Coronary artery (tissue), 2 donors: ENCODE data around the gene SLC38A11.

Experiments used
- DNase-seq: peaks from one replicate; pipeline ENCODE4 v3.0.0-alpha.2; 2017; ENCODE audit warnings: low spot score
- H3K27ac ChIP-seq, 2 donors: fragments of 200-600 bp; sonication (generic); one replicate each; pipeline ENCODE4 v1.5.1; 2016 to 2019
- H3K4me3 ChIP-seq: fragments of 200-600 bp; sonication (generic); 2 replicates; pipeline ENCODE4 v1.5.1; 2016; ENCODE audit warnings: mild to moderate bottlenecking, moderate library complexity
- TF ChIP-seq, protein P1 (sequence below): fragments of 200-600 bp; sonication (generic); IDR thresholded peaks from one replicate; pipeline ENCODE4 v1.5.1; 2019; ENCODE audit warnings: antibody characterized with exemption

Gene SLC38A11

DNA sequence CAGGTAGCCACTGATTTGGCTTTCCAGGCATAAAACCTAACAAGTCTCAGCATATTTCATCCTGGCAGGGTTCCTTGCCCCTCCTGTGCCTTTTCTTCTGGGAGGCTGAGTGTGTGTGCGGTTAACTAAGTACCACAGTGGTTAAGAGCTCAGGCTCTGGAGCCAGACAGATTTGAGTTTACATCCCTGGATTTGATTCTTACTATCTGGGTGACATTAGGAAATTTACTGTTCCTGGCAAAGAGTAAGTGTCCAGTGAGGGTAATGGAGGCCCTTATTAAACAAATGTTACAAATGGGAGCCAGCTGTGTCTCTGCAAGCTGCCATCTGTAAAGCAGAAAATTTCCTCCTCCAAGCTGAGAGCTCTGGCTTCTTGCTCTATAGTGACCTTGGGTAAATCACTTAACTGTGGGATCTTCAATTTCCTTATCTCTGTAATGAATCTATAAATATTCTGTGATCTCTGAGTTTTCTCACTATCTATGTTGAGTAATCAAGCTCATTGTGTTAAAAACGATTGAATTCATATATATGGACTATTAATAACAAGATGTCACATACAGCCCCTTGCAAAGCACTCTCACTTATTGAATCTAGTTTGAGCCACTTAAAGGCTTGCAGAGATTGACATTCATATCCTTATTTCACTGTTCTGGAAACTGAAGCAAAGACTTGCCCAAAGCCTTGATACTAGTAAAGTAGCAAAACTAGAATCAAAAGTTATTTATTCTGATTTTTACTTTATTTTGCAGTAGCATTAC is 107.2 kb downstream of the SLC38A11 start:
- no peak overlapping the region for H3K4me3 ChIP-seq
- TF ChIP-seq, protein P1, sequence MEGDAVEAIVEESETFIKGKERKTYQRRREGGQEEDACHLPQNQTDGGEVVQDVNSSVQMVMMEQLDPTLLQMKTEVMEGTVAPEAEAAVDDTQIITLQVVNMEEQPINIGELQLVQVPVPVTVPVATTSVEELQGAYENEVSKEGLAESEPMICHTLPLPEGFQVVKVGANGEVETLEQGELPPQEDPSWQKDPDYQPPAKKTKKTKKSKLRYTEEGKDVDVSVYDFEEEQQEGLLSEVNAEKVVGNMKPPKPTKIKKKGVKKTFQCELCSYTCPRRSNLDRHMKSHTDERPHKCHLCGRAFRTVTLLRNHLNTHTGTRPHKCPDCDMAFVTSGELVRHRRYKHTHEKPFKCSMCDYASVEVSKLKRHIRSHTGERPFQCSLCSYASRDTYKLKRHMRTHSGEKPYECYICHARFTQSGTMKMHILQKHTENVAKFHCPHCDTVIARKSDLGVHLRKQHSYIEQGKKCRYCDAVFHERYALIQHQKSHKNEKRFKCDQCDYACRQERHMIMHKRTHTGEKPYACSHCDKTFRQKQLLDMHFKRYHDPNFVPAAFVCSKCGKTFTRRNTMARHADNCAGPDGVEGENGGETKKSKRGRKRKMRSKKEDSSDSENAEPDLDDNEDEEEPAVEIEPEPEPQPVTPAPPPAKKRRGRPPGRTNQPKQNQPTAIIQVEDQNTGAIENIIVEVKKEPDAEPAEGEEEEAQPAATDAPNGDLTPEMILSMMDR: no peak
- no peak overlapping the region for H3K27ac ChIP-seq
- no peak for DNase-seq

DNA sequence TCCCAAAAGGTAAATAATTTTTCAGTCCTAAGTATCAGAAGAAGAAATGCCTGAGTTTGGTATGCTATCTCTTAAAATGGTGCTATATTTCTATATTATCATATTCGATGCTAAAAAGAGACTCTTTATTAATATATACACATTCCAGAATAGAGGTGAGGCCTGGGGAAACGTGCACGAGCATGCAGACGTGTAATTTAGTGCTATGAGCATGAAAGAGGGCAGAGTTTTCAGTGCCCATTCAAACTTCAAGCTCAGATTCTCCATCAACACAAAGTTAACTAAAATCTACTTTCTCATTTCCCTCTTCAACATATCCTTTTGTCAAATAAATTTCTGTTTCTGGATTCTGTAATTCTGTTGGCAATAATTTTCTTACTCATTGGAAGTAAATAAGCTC is 108.0 kb downstream of the SLC38A11 start:
- TF ChIP-seq, protein P1: no peak
- no peak for DNase-seq

DNA sequence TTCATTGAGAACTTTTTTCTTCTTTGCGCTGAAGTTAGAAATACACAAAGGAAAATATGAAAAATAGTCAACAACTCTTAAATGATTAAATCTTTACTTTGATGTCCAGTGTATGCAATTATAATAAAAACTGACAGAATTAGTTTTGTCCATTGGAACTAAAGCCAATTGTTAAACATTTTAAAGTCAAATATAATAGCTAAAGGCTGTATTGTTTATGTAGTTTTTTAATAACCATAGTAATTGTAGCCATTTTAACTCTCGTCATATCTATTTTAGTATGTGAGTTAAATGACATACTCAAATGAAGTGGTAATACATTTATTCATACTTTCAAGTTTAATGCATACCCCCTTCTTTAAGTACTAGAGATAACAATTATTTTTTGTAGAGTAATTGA is 109.0 kb downstream of the SLC38A11 start:
- TF ChIP-seq, protein P1: no peak
- no peak overlapping the region for H3K4me3 ChIP-seq
- DNase-seq: no peak

More for the DNA sequence above, 108.0 kb downstream of the SLC38A11 start:
- no peak overlapping the region for H3K27ac ChIP-seq
- no peak overlapping the region for H3K4me3 ChIP-seq

More for the DNA sequence above, 109.0 kb downstream of the SLC38A11 start:
- H3K27ac ChIP-seq: no peak overlapping the region
